ENCODE measurements around the gene THYN1.

The THYN1 gene

GRCh38 chr11:134246678-134247077, 6.5 kb downstream of the THYN1 start:
- no peak for TF ChIP-seq CTCF (IDR thresholded peaks at IDR 0.05; ENCODE audit: insufficient read depth, low read depth, low read length, missing control alignments)
- DNase-seq (ENCODE audit: low read depth) = no peak
- no peak overlapping the region for H3K4me3 ChIP-seq (ENCODE audit: low read length)

GRCh38 chr11:134246100-134246499, 7.1 kb downstream of the THYN1 start:
- no peak for DNase-seq (ENCODE audit: low read depth)
- H3K4me3 ChIP-seq (ENCODE audit: low read length) = no peak overlapping the region
- TF ChIP-seq CTCF (IDR thresholded peaks at IDR 0.05; ENCODE audit: insufficient read depth, low read depth, low read length, missing control alignments) = no peak

- DNase-seq (ENCODE audit: low read depth) = no peak
- no peak for TF ChIP-seq CTCF (IDR thresholded peaks at IDR 0.05; ENCODE audit: insufficient read depth, low read depth, low read length, missing control alignments)
- H3K4me3 ChIP-seq (ENCODE audit: low read length) = no peak overlapping the region
These were observed 7.7 kb downstream of the THYN1 start for GRCh38 chr11:134245434-134245833.

- no peak overlapping the region for H3K4me3 ChIP-seq (ENCODE audit: low read length)
- TF ChIP-seq CTCF (IDR thresholded peaks at IDR 0.05; ENCODE audit: insufficient read depth, low read depth, low read length, missing control alignments) = peak; percentile 57
- DNase-seq (ENCODE audit: low read depth) = peak; percentile 27
These were observed 8.6 kb downstream of the THYN1 start for GRCh38 chr11:134244593-134244992.

GRCh38 chr11:134243913-134244312, 9.2 kb downstream of the THYN1 start:
- no peak overlapping the region for H3K4me3 ChIP-seq (ENCODE audit: low read length)
- TF ChIP-seq CTCF (IDR thresholded peaks at IDR 0.05; ENCODE audit: insufficient read depth, low read depth, low read length, missing control alignments) = no peak
- no peak for DNase-seq (ENCODE audit: low read depth)

- TF ChIP-seq CTCF (IDR thresholded peaks at IDR 0.05; ENCODE audit: insufficient read depth, low read depth, low read length, missing control alignments) = no peak
- no peak overlapping the region for H3K4me3 ChIP-seq (ENCODE audit: low read length)
- peak; percentile 79 for DNase-seq (ENCODE audit: low read depth)
These were observed 10.8 kb downstream of the THYN1 start for GRCh38 chr11:134242376-134242775.

GRCh38 chr11:134240592-134240991, 12.6 kb downstream of the THYN1 start:
- no peak overlapping the region for H3K4me3 ChIP-seq (ENCODE audit: low read length)
- TF ChIP-seq CTCF (IDR thresholded peaks at IDR 0.05; ENCODE audit: insufficient read depth, low read depth, low read length, missing control alignments) = no peak
- DNase-seq (ENCODE audit: low read depth) = no peak

Data from epithelial cell of esophagus (primary cell).